ENCODE measurements around the gene TEX29.

DNA sequence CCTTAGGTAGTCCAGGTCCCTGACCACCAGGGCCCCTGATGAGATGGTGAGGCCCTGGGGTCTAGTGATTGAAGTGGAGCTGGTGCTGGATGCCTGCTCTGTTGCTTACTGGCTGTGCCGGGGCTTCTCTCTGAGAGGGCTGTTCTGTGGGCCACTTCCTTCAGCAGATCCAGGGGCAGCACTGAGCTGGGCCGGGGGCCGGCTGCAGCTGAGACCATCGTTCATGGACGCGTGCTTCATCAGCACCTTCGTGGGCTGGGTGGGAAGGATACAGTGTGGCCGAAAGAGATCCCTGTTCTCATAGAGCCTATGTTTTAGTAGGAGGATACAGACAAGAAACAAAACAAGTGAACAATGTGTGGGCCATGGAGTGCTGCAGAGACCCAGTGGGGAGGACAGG is 33.2 kb upstream of the TEX29 start:
- no peak for TF ChIP-seq EZH2 (IDR thresholded peaks at IDR 0.05)
- no peak for TF ChIP-seq POLR2AphosphoS5 (IDR thresholded peaks at IDR 0.05; ENCODE audit: borderline replicate concordance, low read depth, low read length)

All from SK-N-MC (cell line).